Dermis microvascular lymphatic vessel endothelial cell (primary cell): ENCODE data around the gene ZNF385B. TPM values are rescaled to one million over a fixed set of nuclear protein-coding genes. Genes with fewer than 3 reads are reported as not detected.

Experiments
- DNase-seq, 2 donors: peaks; one replicate each; pipeline versions ENCODE4 v3.0.0 to v3.0.0-alpha.2; 2010; ENCODE audit warnings: low read depth in 2 of 2
- total RNA-seq: library from RNA; depleted of rRNA; stranded (reverse); fragments of >200 nt; gene quantifications from 2 replicates; pipeline ENCODE4 v1.2.1, GENCODE V29; 2014

The ZNF385B gene
- total RNA-seq, 1 donor from 2014 or later = not detected

DNA sequence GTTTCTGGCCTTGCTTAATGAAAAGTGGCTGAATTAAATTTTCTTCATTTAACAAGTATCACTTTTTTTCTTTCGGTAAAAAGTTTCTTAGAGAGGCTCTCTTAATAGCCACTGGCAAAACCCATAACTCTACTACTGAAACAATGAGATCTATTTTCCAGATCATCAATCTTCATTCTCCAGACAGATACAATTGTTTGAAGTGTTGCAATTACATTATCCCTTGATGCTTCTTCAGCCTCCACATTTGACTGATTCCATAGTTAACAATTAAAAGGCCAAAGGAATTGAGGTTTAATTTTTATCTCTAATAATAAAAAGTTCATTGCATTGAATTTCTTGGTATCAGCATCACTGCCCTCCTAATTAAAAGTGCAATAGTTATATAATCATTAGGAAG, 176.3 kb downstream of the ZNF385B start:
- no peak for DNase-seq

DNA sequence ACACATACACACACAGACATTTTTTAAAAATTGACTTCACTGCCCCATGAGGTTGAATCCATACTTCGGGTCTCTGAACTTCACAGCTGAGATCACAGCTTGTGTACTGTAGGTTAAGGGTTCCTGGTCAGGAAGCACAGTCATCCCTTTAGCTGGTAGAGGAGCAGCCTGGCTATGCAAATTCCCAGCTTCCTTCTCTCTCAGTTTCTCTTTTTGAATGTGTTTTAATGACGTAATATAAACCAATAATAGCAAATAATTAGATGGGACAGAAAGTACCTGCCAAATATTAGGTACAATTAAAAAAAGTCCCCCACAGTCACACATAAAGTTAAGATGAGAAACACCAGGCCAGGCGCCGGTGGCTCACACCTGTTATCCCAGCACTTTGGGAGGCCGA, 178.7 kb downstream of the ZNF385B start:
- no peak for DNase-seq

DNA sequence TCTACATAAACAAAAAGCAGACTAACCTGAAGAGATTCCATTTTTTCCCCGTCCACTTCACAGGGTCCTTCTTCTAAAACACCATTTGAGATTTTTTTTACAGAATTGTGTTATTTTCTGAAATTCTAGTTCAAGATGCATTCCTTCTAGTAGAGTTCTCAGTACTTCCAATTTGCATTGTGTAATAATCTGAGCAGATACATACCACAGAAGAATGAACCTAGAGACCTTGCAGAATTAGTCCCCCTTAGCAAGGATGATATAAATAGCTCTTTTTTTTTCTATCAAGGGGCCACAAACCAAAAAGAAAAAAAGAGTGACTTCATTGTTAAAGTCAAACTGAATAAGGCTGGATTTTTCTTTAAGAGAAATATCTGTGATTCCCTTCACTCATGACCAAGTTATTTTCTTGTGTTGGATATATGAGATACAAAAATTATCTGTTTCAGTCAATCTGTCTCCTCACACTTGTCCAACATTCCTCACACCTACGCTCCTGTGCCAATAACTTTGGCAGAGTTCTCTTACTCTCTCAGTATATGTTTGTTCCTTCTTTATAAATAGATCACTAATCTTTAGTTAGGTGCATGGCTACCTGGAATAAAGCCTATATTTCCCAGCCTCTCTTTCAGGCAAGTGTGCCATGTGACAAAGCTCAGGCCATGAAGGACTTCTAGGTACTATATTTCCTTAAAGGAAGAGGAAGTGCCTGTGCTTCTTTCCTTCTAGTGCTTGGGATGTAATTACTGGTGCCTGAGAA, 183.5 kb downstream of the ZNF385B start:
- no peak for DNase-seq

- no peak for DNase-seq
These were observed 184.2 kb downstream of the ZNF385B start for GRCh38 chr2:179677077-179677688.

DNA sequence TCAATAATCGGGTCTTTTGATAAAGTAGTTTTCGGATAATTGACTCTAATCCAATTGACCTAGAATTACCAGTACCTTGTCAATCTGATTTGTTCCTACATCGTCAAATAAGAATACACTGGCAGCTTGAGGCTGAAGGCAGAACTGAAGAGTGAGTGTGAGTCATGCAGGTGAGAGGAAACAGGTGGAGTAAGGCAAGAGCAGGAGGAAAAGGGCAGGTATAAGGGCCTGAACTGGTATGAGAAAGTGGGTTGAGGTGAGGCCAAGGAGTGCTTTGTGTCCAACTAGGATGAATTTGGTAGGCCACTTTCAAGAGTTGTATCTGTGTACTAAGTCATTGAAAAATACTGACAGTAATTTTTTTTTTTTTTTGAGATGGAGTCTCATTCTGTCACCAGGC, 186.0 kb downstream of the ZNF385B start:
- no peak for DNase-seq

DNA sequence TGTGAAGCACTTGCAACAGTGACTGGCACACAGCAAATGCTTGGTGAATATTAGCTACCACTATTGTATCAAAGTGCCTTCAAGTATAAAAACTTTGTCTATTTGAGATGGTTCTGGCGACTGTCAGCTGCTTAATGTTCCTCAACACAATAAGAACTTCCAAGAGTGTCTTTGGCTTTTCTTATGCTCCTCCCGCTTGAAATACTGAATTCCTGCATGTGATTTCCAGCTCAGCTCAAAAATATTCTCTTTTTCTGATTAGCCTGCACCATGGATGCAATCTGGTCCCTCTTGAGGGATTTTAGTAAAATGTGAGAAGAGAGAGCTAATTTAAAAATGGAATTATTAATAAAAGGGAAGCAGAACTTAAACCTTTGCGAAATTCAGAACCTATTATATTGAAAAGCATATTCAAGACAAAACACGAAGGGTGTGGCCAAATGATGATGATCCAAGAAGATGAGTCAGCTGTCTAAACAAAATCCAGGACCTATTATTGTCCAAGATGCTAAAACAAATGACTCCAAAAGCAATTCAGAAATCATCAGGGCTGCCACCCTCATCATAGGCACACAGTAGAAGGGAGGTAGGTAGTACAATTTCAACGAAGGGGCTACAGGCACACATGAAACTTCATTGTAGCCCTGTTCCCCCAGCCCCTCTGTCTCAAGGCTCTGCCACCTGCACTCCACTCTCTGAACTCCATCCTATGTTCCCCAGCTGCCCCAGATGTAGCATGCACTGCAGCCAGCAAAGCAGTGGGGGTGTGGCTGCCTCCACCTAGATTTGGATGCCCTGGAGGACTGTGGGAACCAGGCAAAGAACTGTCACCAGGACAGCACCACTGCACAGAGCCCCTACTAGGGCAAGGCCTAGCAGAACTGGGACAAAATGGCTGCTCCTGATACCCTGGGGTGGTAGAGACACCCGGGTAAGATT, 190.1 kb downstream of the ZNF385B start:
- DNase-seq = no peak

DNA sequence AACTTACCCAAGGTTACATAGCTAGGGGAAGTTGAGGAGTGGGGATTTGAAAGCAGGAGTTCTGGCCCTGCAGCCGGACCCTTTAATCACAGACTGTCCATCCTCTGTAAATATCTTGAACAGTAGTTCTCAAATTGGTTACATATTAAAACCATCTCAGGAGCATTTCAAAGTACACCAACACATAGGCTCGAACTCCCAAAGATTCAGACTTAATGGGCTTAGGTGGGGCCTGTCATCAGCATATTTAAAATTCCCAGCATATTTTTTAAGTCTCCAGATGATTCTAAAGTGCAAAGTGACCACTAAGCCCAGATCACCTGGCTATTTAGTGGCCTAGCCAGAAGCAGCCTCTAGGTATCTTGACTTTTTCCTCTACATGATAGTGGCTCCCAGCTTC, 192.2 kb downstream of the ZNF385B start:
- no peak for DNase-seq

- DNase-seq = no peak
These were observed 196.2 kb downstream of the ZNF385B start for GRCh38 chr2:179664972-179665812.

DNA sequence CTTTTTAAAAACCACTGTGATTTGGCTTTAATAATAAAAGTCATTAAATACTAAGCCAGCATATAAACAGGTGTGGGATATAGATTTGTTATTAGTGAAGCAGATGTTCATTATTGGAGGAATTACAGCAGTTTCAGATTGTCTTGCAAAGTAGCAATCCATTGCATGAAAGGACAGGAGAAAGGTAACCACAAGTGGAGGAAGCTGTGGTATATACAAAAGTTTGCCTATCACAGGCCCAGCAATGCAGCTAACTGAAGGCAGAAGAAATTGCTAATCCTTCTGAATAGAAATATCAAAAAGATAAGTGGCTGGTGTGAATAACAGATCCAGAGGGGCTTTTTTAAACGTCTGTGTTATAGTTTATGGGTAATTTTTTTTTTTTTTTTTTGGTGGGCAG, 199.4 kb downstream of the ZNF385B start:
- DNase-seq = no peak

DNA sequence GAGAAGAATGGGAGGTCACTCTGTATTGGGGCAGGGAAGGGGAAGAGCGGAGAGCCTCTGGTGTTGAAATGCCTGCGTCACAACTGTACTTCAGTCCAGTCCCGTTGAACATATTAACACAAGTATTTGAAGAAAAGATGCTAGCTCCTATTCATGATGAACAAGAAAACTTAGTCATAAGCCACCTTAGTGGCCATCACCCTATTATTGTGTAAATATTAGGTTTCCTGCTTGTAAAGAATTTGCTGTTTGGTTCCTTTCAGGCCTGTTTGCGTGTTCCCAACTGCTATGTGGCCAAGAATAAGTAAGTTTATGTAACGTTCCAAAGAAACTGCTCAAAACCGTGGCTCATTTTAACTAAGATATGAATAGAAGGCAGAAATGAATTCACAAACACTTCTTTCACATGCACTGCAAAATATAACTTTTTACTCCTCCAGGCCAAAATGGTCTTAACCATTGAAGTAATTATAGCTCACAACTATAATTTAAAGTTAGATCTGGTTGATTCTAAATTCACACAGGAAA, 204.3 kb downstream of the ZNF385B start:
- DNase-seq = no peak

- DNase-seq = no peak
These were observed 205.8 kb downstream of the ZNF385B start for GRCh38 chr2:179655627-179656026.

GRCh38 chr2:179654806-179655205, 206.6 kb downstream of the ZNF385B start:
- no peak for DNase-seq

- no peak for DNase-seq
These were observed 209.1 kb downstream of the ZNF385B start for GRCh38 chr2:179652296-179652695.

DNA sequence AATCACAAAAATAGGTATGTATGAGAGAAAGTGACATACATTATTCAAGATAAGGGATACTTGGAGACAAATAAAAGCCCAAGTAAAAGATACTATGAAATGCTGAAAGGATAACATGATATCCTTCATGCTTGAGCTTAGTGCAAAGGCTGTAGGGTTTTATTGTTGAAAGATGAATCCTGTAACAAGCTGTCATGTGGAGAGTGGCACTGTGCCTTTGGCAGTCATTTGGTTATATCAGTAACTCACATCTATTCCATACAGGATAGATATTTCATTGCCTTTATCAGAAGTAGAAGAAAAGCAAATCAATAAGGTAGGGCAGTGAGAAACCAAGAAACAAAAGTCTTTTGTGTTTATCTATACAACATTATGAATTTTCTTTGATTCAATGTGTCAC, 211.0 kb downstream of the ZNF385B start:
- no peak for DNase-seq

DNA sequence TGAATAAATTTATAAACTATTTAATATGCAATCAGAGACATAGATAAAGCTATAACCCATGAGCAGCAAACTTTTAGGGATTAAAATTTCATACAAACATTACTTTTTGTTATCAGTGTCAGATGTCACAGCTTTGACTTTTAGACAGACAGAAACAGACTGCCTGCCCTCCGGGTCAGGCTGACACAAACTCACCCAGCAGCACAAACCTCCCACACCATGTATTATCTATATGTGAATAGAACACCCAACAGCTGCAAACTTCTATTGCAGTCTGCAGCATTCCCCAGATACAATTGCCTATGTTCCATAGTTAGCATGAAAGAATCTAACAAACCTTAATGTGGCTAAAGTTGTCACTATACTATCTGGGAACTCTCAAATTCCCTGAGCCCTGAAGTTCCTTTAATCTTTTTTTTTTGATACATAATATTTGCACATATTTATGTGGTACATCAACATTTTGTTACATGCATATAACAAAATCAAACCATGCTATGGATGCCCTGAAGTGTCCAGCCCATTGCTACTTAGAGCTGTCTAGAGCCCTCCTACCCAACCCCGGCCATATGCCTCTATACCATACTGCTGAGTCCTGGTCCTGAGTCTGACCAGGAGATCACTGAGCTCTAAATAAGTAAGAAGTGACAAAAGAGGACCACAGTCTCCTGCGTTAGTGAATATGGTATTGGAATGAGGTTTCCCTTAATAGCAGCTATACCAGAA, 214.4 kb downstream of the ZNF385B start:
- DNase-seq = no peak

GRCh38 chr2:179646173-179646769, 215.1 kb downstream of the ZNF385B start:
- DNase-seq = no peak

DNA sequence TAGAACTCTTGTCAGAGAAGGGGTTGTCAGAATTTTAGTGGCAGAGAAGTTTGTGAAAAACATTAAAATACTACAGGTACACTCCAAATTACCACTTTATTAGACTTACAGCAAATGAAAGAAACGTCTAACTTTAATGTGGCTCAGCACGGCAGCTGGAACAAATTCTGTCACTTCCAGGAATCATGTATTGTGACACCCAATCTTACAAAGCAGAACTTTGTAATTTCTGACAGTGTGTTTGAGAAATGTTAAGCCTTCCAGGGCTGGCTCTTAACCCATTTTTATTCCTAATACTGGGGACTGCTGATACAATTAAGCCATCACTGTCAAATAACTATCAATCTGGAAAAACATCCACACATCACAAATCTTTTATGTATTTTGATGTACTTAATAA, 216.4 kb downstream of the ZNF385B start:
- no peak for DNase-seq

DNA sequence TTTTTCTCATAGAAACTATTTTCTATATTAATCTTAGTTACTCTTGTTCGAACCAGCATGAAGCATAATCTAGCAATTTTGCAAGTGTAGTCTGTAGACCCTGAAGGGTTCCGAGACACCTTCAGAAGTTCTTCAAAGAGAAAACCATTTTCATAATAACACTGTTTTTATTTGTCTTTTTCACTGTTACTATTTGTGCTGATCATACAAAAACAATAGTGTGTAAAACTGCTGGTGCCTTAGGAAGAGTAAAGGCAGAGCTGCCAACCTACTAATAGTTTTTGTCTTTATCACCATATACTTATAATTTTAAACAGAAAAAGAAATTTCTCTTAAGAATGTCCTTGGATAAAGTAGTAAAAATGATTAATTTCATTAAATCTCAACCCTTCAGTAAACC, 218.9 kb downstream of the ZNF385B start:
- DNase-seq = no peak

- no peak for DNase-seq
These were observed 224.4 kb downstream of the ZNF385B start for GRCh38 chr2:179636995-179637394.
